Epithelial cell of prostate (primary cell): ENCODE results near the gene BTG3.

ENCODE experiments used
- DNase-seq: peaks from one replicate; pipeline ENCODE4 v3.0.0-alpha.2; 2011; ENCODE audit warnings: low read depth, low spot score
- H3K27ac ChIP-seq: fragments of 450-650 bp; 2 replicates; pipeline ENCODE4 v1.5.1; 2017; ENCODE audit warnings: mild to moderate bottlenecking

Gene BTG3

GRCh38 chr21:17597680-17598079 is 15.0 kb downstream of the BTG3 start:
- no peak for DNase-seq
- no peak overlapping the region for H3K27ac ChIP-seq

GRCh38 chr21:17590430-17590829 is 22.3 kb downstream of the BTG3 start:
- no peak for DNase-seq
- H3K27ac ChIP-seq = no peak overlapping the region

DNA sequence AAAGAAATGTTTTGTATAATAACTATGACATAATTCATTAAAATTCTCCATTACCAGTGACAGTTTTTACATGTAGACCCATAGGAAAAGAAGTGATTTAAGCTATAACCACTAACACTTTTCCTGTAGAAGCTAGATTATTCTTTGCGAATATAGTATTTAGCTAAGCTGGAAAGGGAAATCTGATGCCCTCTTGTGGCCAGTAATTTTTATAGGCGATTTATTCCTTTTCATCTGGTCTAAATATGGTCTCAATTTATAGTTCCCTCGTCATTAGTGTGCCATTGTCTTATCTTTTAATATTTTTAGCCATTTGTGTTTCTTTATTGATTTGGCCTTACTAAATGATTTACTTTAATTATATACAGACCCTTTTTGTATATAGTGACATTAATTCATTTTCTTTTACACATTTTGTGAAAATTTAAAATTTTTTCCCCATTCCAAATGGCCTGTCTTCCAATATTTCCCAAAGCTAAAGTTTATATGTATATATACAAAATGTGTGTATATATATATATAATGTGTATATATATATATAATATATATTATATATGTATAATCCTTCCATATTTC is 26.7 kb downstream of the BTG3 start:
- no peak for DNase-seq
- H3K27ac ChIP-seq = no peak overlapping the region

- no peak for DNase-seq
- H3K27ac ChIP-seq = no peak overlapping the region
Observed at GRCh38 chr21:17583898-17584297, 28.8 kb downstream of the BTG3 start.

DNA sequence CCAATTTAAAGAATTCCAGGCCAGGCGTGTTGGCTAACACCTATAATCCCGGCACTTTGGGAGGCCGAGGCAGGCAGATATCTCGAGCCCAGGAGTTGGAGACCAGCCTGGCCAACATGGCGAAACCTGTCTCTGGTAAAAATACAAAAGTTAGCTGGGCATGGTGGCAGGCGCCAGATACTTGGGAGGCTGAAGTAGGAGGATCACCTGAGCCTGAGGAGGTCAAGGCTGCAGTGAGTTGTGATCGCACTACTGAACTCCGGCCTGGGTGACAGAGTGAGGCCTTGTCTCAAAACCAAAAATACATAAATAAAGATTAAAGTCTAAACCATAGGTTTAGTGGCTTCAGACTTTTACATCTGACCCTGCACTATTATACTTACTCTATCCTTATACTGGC is 32.4 kb downstream of the BTG3 start:
- H3K27ac ChIP-seq = no peak overlapping the region
- DNase-seq = no peak

DNA sequence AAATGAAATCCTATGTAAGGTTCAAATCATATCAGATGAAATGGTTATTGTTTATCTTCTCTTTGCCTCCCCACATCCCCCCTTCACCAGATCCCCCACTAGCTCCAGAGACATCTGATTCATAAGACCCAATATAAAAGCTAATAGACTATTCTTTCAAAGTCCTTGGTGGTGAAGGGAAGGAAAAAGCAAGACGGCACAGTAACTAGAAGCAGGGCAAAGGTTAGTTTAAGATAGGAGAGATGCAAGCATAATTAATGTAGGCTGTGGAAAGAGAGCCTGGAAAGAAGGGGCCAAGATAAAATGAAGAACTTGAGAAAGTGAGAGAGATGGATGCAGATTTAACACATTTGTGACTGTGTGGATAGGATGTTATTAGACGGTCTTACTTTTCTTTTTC is 33.8 kb downstream of the BTG3 start:
- no peak for DNase-seq
- H3K27ac ChIP-seq = no peak overlapping the region

GRCh38 chr21:17578162-17578561 is 34.5 kb downstream of the BTG3 start:
- DNase-seq = no peak

DNA sequence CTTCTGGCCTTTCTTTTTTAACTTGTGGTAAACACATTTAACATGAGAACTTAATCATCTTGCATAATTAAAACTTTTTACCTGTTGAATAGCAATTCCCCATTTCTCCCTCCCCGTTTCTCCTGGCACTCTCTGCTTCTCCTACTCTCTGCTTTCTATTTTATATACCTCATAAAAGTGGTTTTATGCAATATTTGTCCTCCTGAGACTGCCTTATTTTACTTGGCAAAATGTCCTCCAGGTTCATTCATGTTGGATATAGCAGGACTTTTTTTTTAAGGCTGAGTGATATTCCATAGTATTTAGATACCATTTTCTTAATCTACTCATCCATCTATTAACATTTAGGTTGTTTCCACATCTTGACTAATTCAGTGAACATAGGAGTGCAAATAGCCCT is 35.0 kb downstream of the BTG3 start:
- DNase-seq = no peak
- no peak overlapping the region for H3K27ac ChIP-seq

More at GRCh38 chr21:17578162-17578561, 34.5 kb downstream of the BTG3 start:
- no peak overlapping the region for H3K27ac ChIP-seq

DNA sequence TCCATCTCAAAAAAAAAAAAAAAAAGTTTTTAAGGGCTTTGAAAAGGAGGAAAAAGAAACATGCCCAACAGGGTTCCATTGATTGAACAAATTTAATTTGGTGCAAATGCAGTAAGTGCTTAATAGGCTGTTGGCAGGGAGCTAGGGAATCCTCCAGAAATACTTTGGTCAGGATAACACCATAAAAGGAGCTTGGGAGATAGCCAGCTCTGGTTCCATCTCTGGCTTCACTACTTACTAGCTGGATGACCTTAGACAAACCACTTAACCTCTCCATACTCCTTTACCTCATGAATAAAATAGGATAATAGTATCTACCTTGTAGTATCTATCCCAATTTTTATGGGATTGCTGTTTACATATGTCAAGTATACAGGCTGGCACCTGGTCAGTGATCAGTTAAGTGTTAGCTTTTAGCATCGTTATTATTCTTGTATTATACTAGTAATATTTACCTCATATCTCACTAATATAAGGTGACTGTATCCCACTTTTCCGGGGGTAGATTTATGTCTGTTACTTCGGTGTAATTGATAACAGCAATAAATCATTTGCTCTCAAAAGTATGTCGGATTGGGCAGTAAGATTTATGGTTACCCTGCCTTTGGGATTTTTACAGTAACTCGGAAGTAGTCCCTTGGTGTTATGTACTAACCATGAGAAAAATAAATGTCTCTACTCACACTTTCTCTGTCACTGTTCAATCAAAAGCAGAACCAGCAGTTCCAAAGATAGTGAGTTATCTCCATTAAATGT is 36.4 kb downstream of the BTG3 start:
- H3K27ac ChIP-seq = no peak overlapping the region
- DNase-seq = no peak

- no peak for DNase-seq
- no peak overlapping the region for H3K27ac ChIP-seq
Observed at GRCh38 chr21:17575076-17575475, 37.6 kb downstream of the BTG3 start.

DNA sequence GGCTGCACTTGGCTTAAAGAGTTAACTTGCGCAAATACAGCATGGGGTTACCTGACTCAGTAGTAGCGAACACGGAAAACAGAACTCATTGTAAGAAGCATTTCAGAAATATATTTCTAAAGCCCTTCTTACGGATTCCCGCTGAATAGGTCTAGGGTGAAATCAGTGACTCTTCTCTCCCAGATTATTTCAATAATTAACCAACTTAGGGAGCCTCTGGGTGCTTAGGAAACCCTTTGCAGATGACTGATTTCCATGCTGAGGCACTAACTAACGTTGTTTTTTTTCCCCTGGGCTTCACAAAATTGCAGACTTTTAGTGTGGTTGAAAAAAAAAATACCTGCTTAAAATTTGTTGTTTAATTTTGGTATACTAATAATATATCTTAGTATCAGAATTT is 40.3 kb downstream of the BTG3 start:
- DNase-seq = no peak
- H3K27ac ChIP-seq = no peak overlapping the region

- H3K27ac ChIP-seq = no peak overlapping the region
- DNase-seq = no peak
Observed at GRCh38 chr21:17570786-17571185, 41.9 kb downstream of the BTG3 start.

DNA sequence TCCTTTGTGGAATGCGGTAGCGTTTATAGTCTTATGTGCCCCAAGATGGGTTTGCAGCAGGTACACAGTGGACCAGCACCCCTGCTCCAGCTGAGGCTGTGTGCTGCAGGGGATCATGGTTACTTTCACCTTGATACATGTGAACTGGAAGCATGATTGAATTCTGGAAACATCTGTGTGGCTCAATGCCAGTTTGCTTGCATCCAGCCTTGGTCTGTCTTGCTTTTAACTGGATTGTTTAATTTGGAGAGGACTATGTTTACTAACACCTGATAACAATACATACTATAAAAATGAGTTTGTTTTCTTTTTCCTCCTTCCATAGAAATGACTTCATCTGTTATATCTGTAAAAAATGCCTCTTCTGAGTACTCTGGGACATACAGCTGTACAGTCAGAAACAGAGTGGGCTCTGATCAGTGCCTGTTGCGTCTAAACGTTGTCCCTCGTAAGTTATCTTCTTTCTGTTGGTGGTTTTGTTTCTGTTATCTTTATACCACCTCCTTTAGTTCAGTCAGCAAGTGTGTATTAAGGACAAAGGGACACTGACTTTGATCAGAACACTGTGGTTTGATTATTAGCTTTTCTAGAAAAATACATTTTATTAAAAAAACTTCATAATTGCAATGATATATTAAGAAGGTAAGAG is 52.2 kb downstream of the BTG3 start:
- no peak overlapping the region for H3K27ac ChIP-seq
- no peak for DNase-seq

GRCh38 chr21:17554679-17555465 is 57.8 kb downstream of the BTG3 start:
- no peak for DNase-seq
- no peak overlapping the region for H3K27ac ChIP-seq

DNA sequence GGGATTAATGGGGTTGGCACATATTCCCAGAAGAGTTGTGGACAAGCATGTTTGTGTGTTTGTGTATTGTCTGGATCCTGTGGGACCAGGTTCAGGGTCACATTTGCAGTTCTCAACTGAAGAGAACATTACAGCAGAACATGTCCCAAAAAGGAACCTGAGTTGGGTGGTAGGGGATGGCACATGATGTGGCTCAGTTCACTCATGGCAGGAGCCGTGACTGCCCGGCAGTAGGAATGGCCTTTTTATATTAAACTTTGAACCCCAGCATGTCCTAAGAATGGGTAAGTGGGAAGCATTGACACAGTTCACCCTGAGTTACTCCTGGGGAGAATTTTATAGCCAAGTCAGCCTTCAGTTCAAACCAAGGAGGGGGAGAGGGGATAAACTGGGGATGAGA is 58.6 kb downstream of the BTG3 start:
- H3K27ac ChIP-seq = no peak overlapping the region
- no peak for DNase-seq

- no peak for DNase-seq
- no peak overlapping the region for H3K27ac ChIP-seq
Observed at GRCh38 chr21:17552410-17552809, 60.3 kb downstream of the BTG3 start.

- DNase-seq = no peak
- H3K27ac ChIP-seq = no peak overlapping the region
Observed at GRCh38 chr21:17550671-17551308, 61.9 kb downstream of the BTG3 start.

GRCh38 chr21:17548262-17548661 is 64.4 kb downstream of the BTG3 start:
- no peak for DNase-seq
- no peak overlapping the region for H3K27ac ChIP-seq

- no peak overlapping the region for H3K27ac ChIP-seq
Observed at GRCh38 chr21:17545007-17545406, 67.7 kb downstream of the BTG3 start.

More at GRCh38 chr21:17545007-17545406, 67.7 kb downstream of the BTG3 start:
- no peak for DNase-seq
